COLO668 (cell line): ENCODE measurements around the gene CTNND2.

Source experiments
- DNase-seq: peaks from one replicate; lab custom pipeline; 2025; ENCODE audit not compliant: unreplicated experiment; lab: John Stamatoyannopoulos, UW

CTNND2 gene

GRCh38 chr5:11407556-11408145, 496.6 kb downstream of the CTNND2 start:
- DNase-seq: no peak

GRCh38 chr5:11400316-11400715, 503.9 kb downstream of the CTNND2 start:
- DNase-seq: no peak

GRCh38 chr5:11398728-11399127, 505.5 kb downstream of the CTNND2 start:
- no peak for DNase-seq

- no peak for DNase-seq
Observed at GRCh38 chr5:11397549-11397948, 506.7 kb downstream of the CTNND2 start.

- no peak for DNase-seq
Observed at GRCh38 chr5:11396917-11397316, 507.3 kb downstream of the CTNND2 start.

- DNase-seq: no peak
Observed at GRCh38 chr5:11394933-11395332, 509.3 kb downstream of the CTNND2 start.

GRCh38 chr5:11390291-11390767, 513.9 kb downstream of the CTNND2 start:
- DNase-seq: no peak

GRCh38 chr5:11387382-11387781, 516.9 kb downstream of the CTNND2 start:
- DNase-seq: no peak

GRCh38 chr5:11386398-11386797, 517.8 kb downstream of the CTNND2 start:
- no peak for DNase-seq

- DNase-seq: no peak
Observed at GRCh38 chr5:11385901-11386293, 518.3 kb downstream of the CTNND2 start.

- no peak for DNase-seq
Observed at GRCh38 chr5:11385251-11385900, 518.9 kb downstream of the CTNND2 start.

- peak; percentile 56 for DNase-seq
Observed at GRCh38 chr5:11384441-11385250, 519.6 kb downstream of the CTNND2 start.

GRCh38 chr5:11383506-11384095, 520.6 kb downstream of the CTNND2 start:
- DNase-seq: no peak

GRCh38 chr5:11378461-11378860, 525.8 kb downstream of the CTNND2 start:
- no peak for DNase-seq

- no peak for DNase-seq
Observed at GRCh38 chr5:11377896-11378295, 526.4 kb downstream of the CTNND2 start.

GRCh38 chr5:11372191-11372590, 532.1 kb downstream of the CTNND2 start:
- DNase-seq: no peak

GRCh38 chr5:11371021-11371420, 533.2 kb downstream of the CTNND2 start:
- no peak for DNase-seq

- DNase-seq: no peak
Observed at GRCh38 chr5:11364531-11364930, 539.7 kb downstream of the CTNND2 start.

- DNase-seq: no peak
Observed at GRCh38 chr5:11363631-11364178, 540.5 kb downstream of the CTNND2 start.

GRCh38 chr5:11361768-11362167, 542.5 kb downstream of the CTNND2 start:
- DNase-seq: no peak

GRCh38 chr5:11357928-11358327, 546.3 kb downstream of the CTNND2 start:
- no peak for DNase-seq
